ENCODE results near the gene ETFA. TPM values are rescaled to one million over a fixed set of nuclear protein-coding genes. Genes with fewer than 3 reads are reported as not detected.

Gene ETFA
- total RNA-seq, result 117 and 119 TPM in 2 replicates

DNA sequence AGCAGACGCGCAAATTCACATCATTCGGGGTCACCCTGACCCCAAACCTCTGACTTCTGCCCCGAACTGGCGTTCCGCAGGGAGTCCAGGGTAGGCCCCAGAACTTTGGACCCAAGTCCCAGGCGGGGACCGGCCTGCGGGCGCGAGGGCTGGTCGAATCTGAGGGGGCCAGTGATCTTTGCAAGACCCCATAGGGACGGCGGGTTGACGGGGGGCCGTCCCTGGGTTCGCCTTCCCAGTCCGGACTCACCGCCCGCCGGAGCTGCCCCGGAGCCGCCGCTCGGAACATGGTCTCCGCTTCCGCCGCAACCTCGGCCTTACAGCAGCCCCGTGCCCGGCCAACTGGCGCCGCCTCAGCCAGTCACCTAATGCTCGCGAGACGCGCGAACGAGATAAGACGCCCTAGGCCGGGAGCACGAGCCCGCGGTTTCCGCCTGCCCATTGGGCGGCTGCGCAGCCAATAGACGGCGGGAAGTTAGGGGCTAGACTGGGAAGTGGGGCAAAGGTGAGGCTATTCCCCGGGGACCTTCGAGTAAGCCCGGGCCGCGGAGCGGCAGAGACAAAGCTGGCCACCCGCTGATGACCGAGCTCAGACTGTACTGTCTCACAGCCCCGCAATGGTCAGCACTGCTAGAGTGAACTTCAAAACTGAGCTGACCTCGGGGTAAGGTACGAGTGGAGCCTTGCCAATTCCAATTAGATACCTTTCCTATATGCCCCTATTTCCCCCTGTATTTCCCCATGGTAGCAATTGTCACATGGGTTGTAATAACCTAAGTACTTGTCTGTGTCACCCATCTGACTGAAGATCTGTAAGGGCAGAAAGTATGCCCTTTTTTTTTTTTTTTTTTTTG lies at the start of gene ETFA:
Gene ETFA (minus strand): TSS at position 370 of the 854 bp plus-strand sequence. CDS start 81 bp downstream, at position 289.

GRCh38 chr15:76336254-76337058 lies 25.2 kb upstream of the ETFA start, which contains the start of gene ISL2:
ISL2 (plus strand) TSS chr15:76336773; CDS start chr15:76336884, 111 bp downstream.

Other genes with a start within 250 kb of the ETFA start
- under 0.01 and 1.7 TPM in 2 replicates for gene ISL2, start 25.3 kb upstream of the ETFA start, total RNA-seq